ENCODE data around the gene CDK12. TPM values are rescaled to one million over a fixed set of nuclear protein-coding genes. Genes with fewer than 3 reads are reported as not detected.
"Not testable (repeated sequence)": the region's sequence is repeated elsewhere in the genome, so short reads cannot be mapped to it uniquely, and the experiment has no call there.

The CDK12 gene
- total RNA-seq, 1 donor from 2014 or later, result 93.4 TPM

GRCh38 chr17:39473310-39473709 lies 12.0 kb downstream of the CDK12 start:
- DNase-seq (ENCODE audit: low spot score in 2 of 2, unreplicated experiment in 2 of 2), result no peak
- H3K4me3 Mint-ChIP-seq, result no peak overlapping the region
- no peak overlapping the region for H3K27ac Mint-ChIP-seq
- H3K27me3 Mint-ChIP-seq (ENCODE audit: low read depth), result no peaks in the 10 kb centered on the region
- no peaks in the 10 kb centered on the region for H3K4me1 Mint-ChIP-seq
- H3K36me3 Mint-ChIP-seq, result peaks cover 12% of the 10 kb centered on the region
- H3K9me3 Mint-ChIP-seq, result no peaks in the 10 kb centered on the region
- TF ChIP-seq, protein P1, sequence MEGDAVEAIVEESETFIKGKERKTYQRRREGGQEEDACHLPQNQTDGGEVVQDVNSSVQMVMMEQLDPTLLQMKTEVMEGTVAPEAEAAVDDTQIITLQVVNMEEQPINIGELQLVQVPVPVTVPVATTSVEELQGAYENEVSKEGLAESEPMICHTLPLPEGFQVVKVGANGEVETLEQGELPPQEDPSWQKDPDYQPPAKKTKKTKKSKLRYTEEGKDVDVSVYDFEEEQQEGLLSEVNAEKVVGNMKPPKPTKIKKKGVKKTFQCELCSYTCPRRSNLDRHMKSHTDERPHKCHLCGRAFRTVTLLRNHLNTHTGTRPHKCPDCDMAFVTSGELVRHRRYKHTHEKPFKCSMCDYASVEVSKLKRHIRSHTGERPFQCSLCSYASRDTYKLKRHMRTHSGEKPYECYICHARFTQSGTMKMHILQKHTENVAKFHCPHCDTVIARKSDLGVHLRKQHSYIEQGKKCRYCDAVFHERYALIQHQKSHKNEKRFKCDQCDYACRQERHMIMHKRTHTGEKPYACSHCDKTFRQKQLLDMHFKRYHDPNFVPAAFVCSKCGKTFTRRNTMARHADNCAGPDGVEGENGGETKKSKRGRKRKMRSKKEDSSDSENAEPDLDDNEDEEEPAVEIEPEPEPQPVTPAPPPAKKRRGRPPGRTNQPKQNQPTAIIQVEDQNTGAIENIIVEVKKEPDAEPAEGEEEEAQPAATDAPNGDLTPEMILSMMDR (IDR thresholded peaks at IDR 0.05; ENCODE audit: unreplicated experiment), result no peak

DNA sequence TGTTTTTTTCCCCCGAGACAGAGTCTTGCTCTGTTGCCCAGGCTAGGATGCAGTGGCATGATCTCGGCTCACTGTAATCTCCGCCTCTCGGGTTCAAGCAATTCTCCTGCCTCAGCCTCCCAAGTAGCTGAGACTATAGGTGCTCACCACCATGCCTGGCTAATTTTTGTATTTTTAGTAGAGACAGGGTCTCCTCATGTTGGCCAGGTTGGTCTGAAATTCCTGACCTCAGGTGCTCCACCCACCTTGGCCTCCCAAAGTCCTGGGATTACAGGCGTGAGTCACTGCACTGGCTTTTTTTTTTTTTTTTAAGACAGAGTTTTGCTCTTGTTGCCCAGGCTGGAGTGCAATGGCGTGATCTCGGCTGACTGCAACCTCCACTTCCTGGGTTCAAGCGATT lies 18.3 kb downstream of the CDK12 start:
- not testable (repeated sequence) for DNase-seq (ENCODE audit: low spot score in 2 of 2, unreplicated experiment in 2 of 2); H3K27ac Mint-ChIP-seq; H3K4me3 Mint-ChIP-seq; H3K4me1 Mint-ChIP-seq; H3K27me3 Mint-ChIP-seq (ENCODE audit: low read depth); H3K9me3 Mint-ChIP-seq
- peaks cover 14% of the 10 kb centered on the region for H3K36me3 Mint-ChIP-seq

DNA sequence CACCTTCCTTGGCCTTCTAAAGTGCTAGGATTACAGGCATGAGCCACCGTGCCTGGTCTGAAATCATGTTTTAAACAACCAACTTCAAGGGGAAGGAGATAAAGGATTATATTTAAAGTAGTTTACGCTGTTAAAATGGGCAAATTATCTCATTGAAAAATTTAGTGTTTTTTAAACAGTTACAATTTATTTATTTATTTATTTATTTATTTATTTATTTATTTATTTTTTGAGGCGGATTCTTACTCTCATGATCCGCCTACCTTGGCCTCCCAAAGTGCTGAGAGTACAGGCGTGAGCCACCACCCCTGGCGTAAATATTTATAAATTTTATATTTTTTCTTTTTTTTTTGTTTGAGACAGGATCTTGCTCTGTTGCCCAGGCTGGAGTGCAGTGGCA lies 22.2 kb downstream of the CDK12 start:
- DNase-seq (ENCODE audit: low spot score in 2 of 2, unreplicated experiment in 2 of 2), result no peak
- Mint-ChIP-seq H3K36me3 (peaks cover 12% of the 10 kb centered on the region), H3K27ac (no peak overlapping the region), H3K4me3 (no peak overlapping the region), H3K9me3 (no peaks in the 10 kb centered on the region), H3K27me3 (ENCODE audit: low read depth) (no peaks in the 10 kb centered on the region), H3K4me1 (no peaks in the 10 kb centered on the region)
- TF ChIP-seq, protein P1 (IDR thresholded peaks at IDR 0.05; ENCODE audit: unreplicated experiment), result no peak

DNA sequence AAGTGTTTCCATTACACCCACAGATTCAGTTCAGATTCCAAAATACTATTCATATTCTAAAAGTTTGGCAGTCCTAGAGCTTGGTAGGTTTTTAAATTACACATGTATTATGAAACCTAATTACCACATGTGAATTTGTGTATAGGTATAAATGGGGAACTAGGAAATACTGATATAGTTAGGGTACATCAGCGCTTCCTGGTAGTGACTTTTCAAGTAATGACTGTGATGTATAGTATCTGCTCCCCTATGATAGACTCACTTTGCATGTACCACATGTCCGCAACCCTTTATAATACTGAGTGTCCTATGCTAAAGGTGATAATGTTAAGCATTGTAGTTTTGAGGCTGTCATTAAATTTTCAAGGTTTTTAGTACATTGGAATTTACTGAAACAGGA lies 22.9 kb downstream of the CDK12 start:
- H3K27me3 Mint-ChIP-seq (ENCODE audit: low read depth), result no peaks in the 10 kb centered on the region
- H3K4me3 Mint-ChIP-seq, result no peak overlapping the region
- peaks cover 12% of the 10 kb centered on the region for H3K36me3 Mint-ChIP-seq

GRCh38 chr17:39485555-39485954 lies 24.3 kb downstream of the CDK12 start:
- H3K4me1 Mint-ChIP-seq, result no peaks in the 10 kb centered on the region
- no peaks in the 10 kb centered on the region for H3K9me3 Mint-ChIP-seq
- no peaks in the 10 kb centered on the region for H3K27me3 Mint-ChIP-seq (ENCODE audit: low read depth)
- TF ChIP-seq, protein P1 (IDR thresholded peaks at IDR 0.05; ENCODE audit: unreplicated experiment), result no peak
- H3K4me3 Mint-ChIP-seq, result no peak overlapping the region
- H3K27ac Mint-ChIP-seq, result no peak overlapping the region
- H3K36me3 Mint-ChIP-seq, result peaks cover 12% of the 10 kb centered on the region
- no peak for DNase-seq (ENCODE audit: low spot score in 2 of 2, unreplicated experiment in 2 of 2)

More for the DNA sequence above, 22.9 kb downstream of the CDK12 start:
- Mint-ChIP-seq H3K27ac (no peak overlapping the region), H3K4me1 (no peaks in the 10 kb centered on the region), H3K9me3 (no peaks in the 10 kb centered on the region)
- DNase-seq (ENCODE audit: low spot score in 2 of 2, unreplicated experiment in 2 of 2), result no peak
- TF ChIP-seq, protein P1 (IDR thresholded peaks at IDR 0.05; ENCODE audit: unreplicated experiment), result no peak

GRCh38 chr17:39486242-39486641 lies 25.0 kb downstream of the CDK12 start:
- DNase-seq (ENCODE audit: low spot score in 2 of 2, unreplicated experiment in 2 of 2), result no peak
- no peak overlapping the region for H3K27ac Mint-ChIP-seq
- H3K4me1 Mint-ChIP-seq, result no peaks in the 10 kb centered on the region
- H3K9me3 Mint-ChIP-seq, result no peaks in the 10 kb centered on the region
- peaks cover 13% of the 10 kb centered on the region for H3K36me3 Mint-ChIP-seq
- H3K27me3 Mint-ChIP-seq (ENCODE audit: low read depth), result no peaks in the 10 kb centered on the region
- H3K4me3 Mint-ChIP-seq, result no peak overlapping the region
- TF ChIP-seq, protein P1 (IDR thresholded peaks at IDR 0.05; ENCODE audit: unreplicated experiment), result no peak

GRCh38 chr17:39487490-39487889 lies 26.2 kb downstream of the CDK12 start:
- H3K4me1 Mint-ChIP-seq; H3K9me3 Mint-ChIP-seq; H3K27me3 Mint-ChIP-seq (ENCODE audit: low read depth); H3K27ac Mint-ChIP-seq; DNase-seq (ENCODE audit: low spot score in 2 of 2, unreplicated experiment in 2 of 2); H3K4me3 Mint-ChIP-seq: not testable (repeated sequence)
- H3K36me3 Mint-ChIP-seq, result peaks cover 13% of the 10 kb centered on the region
